Panc1 (cell line): ENCODE data around the gene GAR1. TPM values are rescaled to one million over a fixed set of nuclear protein-coding genes. Genes with fewer than 3 reads are reported as not detected.

ENCODE experiments used
- ATAC-seq: fragments of 200-7000 bp; cut with Tn5 transposase; 2 replicates; pipeline ENCODE4 v1.9.1; 2020; ENCODE audit warnings: mild to moderate bottlenecking, moderate library complexity
- BruUV-seq: library from RNA; stranded (reverse); fragments of 400-500 nt; replicated peaks from 2 replicates; lab custom pipeline; 2021; lab: Mats Ljungman, UMichigan
- CTCF ChIA-PET: fragments of 300-600 bp; sonication (Branson Sonifier 250); formaldehyde crosslinking; loops from one replicate; lab custom pipeline; 2022; ENCODE audit warnings: antibody characterized with exemption; lab: Charles Lee
- POLR2A ChIA-PET: fragments of 300-600 bp; sonication (Branson Sonifier 250); formaldehyde crosslinking; loops from one replicate; lab custom pipeline; 2022; ENCODE audit warnings: antibody characterized with exemption; lab: Charles Lee
- DNase-seq: peaks from one replicate; pipeline ENCODE4 v3.0.0-alpha.2; 2010; ENCODE audit warnings: low read depth, low spot score
- H3K27ac ChIP-seq: 2 replicates; pipeline ENCODE4 v1.5.1; 2011; ENCODE audit warnings: mild to moderate bottlenecking, low read length, inconsistent platforms
- H3K27me3 ChIP-seq: fragments of 200-500 bp; sonication (Bioruptor generic); 2 replicates; pipeline ENCODE4 v1.6.0; 2014; ENCODE audit warnings: low read length, inconsistent platforms; ENCODE audit not compliant: control insufficient read depth, insufficient read depth
- H3K36me3 ChIP-seq: fragments of 200-500 bp; sonication (Bioruptor generic); 2 replicates; pipeline ENCODE4 v1.5.1; 2014; ENCODE audit warnings: inconsistent platforms, mild to moderate bottlenecking, low read length, moderate library complexity; ENCODE audit not compliant: control insufficient read depth, insufficient read depth
- H3K4me1 ChIP-seq: 2 replicates; pipeline ENCODE4 v1.5.1; 2011; ENCODE audit warnings: inconsistent platforms, mild to moderate bottlenecking, low read length, moderate library complexity; ENCODE audit not compliant: control insufficient read depth, insufficient read depth
- H3K4me3 ChIP-seq, 2 experiments: 2 replicates each; pipeline ENCODE4 v1.5.1; 2011 to 2012; ENCODE audit warnings: low read depth in 2 of 2, low read length in 2 of 2, mild to moderate bottlenecking in 2 of 2, inconsistent platforms in 1 of 2, moderate library complexity in 1 of 2
- H3K9me3 ChIP-seq: fragments of 200-500 bp; sonication (Bioruptor generic); 2 replicates; pipeline ENCODE4 v1.5.1; 2014; ENCODE audit warnings: low read depth, mild to moderate bottlenecking, inconsistent platforms, low read length, moderate library complexity; ENCODE audit not compliant: control insufficient read depth, insufficient read depth
- CTCF ChIP-seq: fragments of 450-650 bp; IDR thresholded peaks from 2 replicates; pipeline ENCODE4 v1.5.1; 2017; ENCODE audit warnings: mild to moderate bottlenecking
- POLR2AphosphoS5 ChIP-seq: IDR thresholded peaks from 2 replicates; pipeline ENCODE4 v1.6.1; 2012; ENCODE audit warnings: mild to moderate bottlenecking, low read depth, low read length, moderate library complexity
- REST ChIP-seq, 2 experiments: IDR thresholded peaks; 2 replicates each; pipeline ENCODE4 v1.6.1; 2011 to 2012; ENCODE audit warnings: low read depth in 2 of 2, control low read depth in 1 of 2, low read length in 1 of 2, mild to moderate bottlenecking in 1 of 2, moderate library complexity in 1 of 2; ENCODE audit not compliant: insufficient read depth in 1 of 2
- SIN3A ChIP-seq: IDR thresholded peaks from 2 replicates; pipeline ENCODE4 v1.6.1; 2012; ENCODE audit warnings: low read depth, mild to moderate bottlenecking, low read length, moderate library complexity, borderline replicate concordance; ENCODE audit not compliant: insufficient read depth
- TCF7L2 ChIP-seq: IDR thresholded peaks from 2 replicates; pipeline ENCODE4 v1.6.1; 2011; ENCODE audit warnings: mild to moderate bottlenecking, low read depth, low read length, inconsistent platforms
- in situ Hi-C: cut with HindIII; loops from 2 replicates; pipeline ENCODE4 v1.10.0; 2016; ENCODE audit warnings: low sequenced_read_pairs, low pct_unique_long_range_greater_than_20kb
- intact Hi-C: fragments of 100-400 bp; cut with micrococcal nuclease; formaldehyde crosslinking; loops from one replicate; pipeline ENCODE4 v1.10.0; 2022; ENCODE audit not compliant: unreplicated experiment
- total RNA-seq: library from RNA; stranded (reverse); gene quantifications from one replicate; pipeline ENCODE4 v1.2.1, GENCODE V29; 2021; ENCODE audit not compliant: unreplicated experiment

The GAR1 gene
- total RNA-seq, 1 experiment from 2014 or later, result 23.6 TPM

GRCh38 chr4:109810552-109811387 lies 4.8 kb upstream of the GAR1 start:
- Histone ChIP-seq H3K4me1 (no peaks in the 10 kb centered on the region), H3K9me3 (no peaks in the 10 kb centered on the region), H3K27ac (no peak overlapping the region), H3K27me3 (no peaks in the 10 kb centered on the region), H3K36me3 (peaks cover 4% of the 10 kb centered on the region; the same call in 1 of the 2 replicates), H3K4me3 (no peak overlapping the region)
- intact Hi-C loops (loop anchor here (10.0 kb wide), 1 partner anchor 386 kb away; no protein-coding TSS in a partner anchor), in situ Hi-C loops (no loop called here)
- ATAC-seq (no peak), DNase-seq (no peak)
- ChIA-PET POLR2A (no interaction called here), CTCF (no interaction called here)
- BruUV-seq, result no TSS peak
- TF ChIP-seq SIN3A (no peak), CTCF (no peak), POLR2AphosphoS5 (no peak), TCF7L2 (no peak), REST (IDR thresholded peaks at IDR 0.05; ENCODE audit: insufficient read depth in 1 of 2, low read depth in 2 of 2, low read length in 1 of 2) (no peak)

- intact Hi-C loops (loop anchor here (10.0 kb wide), 1 partner anchor 387 kb away; no protein-coding TSS in a partner anchor), in situ Hi-C loops (no loop called here)
- ChIA-PET POLR2A (no interaction called here), CTCF (no interaction called here)
- no peak for TF ChIP-seq SIN3A
- no peak for TF ChIP-seq POLR2AphosphoS5
- TF ChIP-seq TCF7L2, result no peak
- no peak for TF ChIP-seq REST (IDR thresholded peaks at IDR 0.05; ENCODE audit: insufficient read depth in 1 of 2, low read depth in 2 of 2, low read length in 1 of 2)
- no peak for TF ChIP-seq CTCF
- BruUV-seq, result no TSS peak
- Histone ChIP-seq H3K27me3 (no peaks in the 10 kb centered on the region), H3K9me3 (no peaks in the 10 kb centered on the region), H3K36me3 (peaks cover 4% of the 10 kb centered on the region; the same call in 1 of the 2 replicates), H3K27ac (no peak overlapping the region), H3K4me3 (no peak overlapping the region), H3K4me1 (peaks cover under 1% of the 10 kb centered on the region; the same call in 1 of the 2 replicates)
- ATAC-seq (no peak), DNase-seq (no peak)
These were observed 3.9 kb upstream of the GAR1 start for GRCh38 chr4:109811707-109812106.
